H1 (cell line): ENCODE results near the gene ACP2. TPM values are rescaled to one million over a fixed set of nuclear protein-coding genes. Genes with fewer than 3 reads are reported as not detected.

ENCODE experiments used
- CTBP2 ChIP-seq: IDR thresholded peaks from 2 replicates; pipeline ENCODE4 v1.7.0; 2011; ENCODE audit warnings: borderline replicate concordance, mild to moderate bottlenecking, moderate library complexity, mixed read lengths, low read length; ENCODE audit not compliant: insufficient read depth, insufficient read length
- RNF2 ChIP-seq: fragments of 200-900, 300-1000 bp; sonication (generic); IDR thresholded peaks from 2 replicates; pipeline ENCODE4 v1.7.1; 2016; ENCODE audit warnings: borderline replicate concordance, low read depth, mild to moderate bottlenecking, antibody characterized with exemption, low read length; ENCODE audit not compliant: poor library complexity, severe bottlenecking; ENCODE audit errors: missing control alignments
- polyA plus RNA-seq, 7 experiments: library from polyadenylated mRNA; depleted of rRNA in 3 of 7; stranded (reverse) in 5 of 7; unstranded in 2 of 7; fragments of >200 nt in 5 of 7; fragments of 200-250 nt in 2 of 7; gene quantifications; 1 replicate in 5 of 7; 2 replicates in 1 of 7; 4 replicates in 1 of 7; pipeline versions ENCODE4 v1.2.1 to v1.2.3, GENCODE V29; 2011 to 2013; ENCODE audit warnings: missing spikeins in 2 of 7, mixed read lengths in 2 of 7
- total RNA-seq: library from RNA; stranded (reverse); fragmentation: NEBNext Ultra II Directional; extraction: Animal tissue kit (Norgen Biotek cat#: 25700); gene quantifications from 2 replicates; pipeline ENCODE4 v1.2.1, GENCODE V29; 2021
- TF ChIP-seq, protein P1 (sequence below): fragments of 300-600 bp; sonication (generic); IDR thresholded peaks from 2 replicates; pipeline ENCODE4 v1.7.1; 2012; ENCODE audit warnings: low read length, moderate library complexity, mild to moderate bottlenecking, inconsistent platforms; ENCODE audit not compliant: insufficient replicate concordance
- TF ChIP-seq, protein P2 (sequence below): IDR thresholded peaks from 2 replicates; pipeline ENCODE4 v1.6.1; 2012; ENCODE audit warnings: low read length, inconsistent platforms

The ACP2 gene
- total and polyA plus RNA-seq, 2 of the 8 experiments (the other 6 are each of a cell fraction or from before 2014, with no cell fraction given), result 17.8 to 19.8 TPM

DNA sequence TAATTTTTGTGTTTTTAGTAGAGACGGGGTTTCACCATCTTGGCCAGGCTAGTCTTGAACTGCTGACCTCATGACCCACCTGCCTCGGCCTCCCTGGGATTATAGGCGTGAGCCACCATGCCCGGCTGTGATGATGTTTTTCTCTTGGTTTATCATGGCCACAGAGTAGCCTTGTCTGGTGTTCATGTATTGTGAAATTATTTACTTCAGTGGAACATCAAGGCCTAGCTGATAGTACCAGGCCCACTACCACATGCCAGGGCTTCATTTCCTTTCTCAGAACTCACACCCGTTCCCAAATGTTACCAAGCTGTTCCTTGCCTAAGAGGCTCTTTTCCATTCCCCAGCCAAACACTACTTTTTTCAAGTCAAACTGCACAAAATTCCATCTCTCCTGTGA, 40.0 kb downstream of the ACP2 start (continued):
- TF ChIP-seq, protein P1, sequence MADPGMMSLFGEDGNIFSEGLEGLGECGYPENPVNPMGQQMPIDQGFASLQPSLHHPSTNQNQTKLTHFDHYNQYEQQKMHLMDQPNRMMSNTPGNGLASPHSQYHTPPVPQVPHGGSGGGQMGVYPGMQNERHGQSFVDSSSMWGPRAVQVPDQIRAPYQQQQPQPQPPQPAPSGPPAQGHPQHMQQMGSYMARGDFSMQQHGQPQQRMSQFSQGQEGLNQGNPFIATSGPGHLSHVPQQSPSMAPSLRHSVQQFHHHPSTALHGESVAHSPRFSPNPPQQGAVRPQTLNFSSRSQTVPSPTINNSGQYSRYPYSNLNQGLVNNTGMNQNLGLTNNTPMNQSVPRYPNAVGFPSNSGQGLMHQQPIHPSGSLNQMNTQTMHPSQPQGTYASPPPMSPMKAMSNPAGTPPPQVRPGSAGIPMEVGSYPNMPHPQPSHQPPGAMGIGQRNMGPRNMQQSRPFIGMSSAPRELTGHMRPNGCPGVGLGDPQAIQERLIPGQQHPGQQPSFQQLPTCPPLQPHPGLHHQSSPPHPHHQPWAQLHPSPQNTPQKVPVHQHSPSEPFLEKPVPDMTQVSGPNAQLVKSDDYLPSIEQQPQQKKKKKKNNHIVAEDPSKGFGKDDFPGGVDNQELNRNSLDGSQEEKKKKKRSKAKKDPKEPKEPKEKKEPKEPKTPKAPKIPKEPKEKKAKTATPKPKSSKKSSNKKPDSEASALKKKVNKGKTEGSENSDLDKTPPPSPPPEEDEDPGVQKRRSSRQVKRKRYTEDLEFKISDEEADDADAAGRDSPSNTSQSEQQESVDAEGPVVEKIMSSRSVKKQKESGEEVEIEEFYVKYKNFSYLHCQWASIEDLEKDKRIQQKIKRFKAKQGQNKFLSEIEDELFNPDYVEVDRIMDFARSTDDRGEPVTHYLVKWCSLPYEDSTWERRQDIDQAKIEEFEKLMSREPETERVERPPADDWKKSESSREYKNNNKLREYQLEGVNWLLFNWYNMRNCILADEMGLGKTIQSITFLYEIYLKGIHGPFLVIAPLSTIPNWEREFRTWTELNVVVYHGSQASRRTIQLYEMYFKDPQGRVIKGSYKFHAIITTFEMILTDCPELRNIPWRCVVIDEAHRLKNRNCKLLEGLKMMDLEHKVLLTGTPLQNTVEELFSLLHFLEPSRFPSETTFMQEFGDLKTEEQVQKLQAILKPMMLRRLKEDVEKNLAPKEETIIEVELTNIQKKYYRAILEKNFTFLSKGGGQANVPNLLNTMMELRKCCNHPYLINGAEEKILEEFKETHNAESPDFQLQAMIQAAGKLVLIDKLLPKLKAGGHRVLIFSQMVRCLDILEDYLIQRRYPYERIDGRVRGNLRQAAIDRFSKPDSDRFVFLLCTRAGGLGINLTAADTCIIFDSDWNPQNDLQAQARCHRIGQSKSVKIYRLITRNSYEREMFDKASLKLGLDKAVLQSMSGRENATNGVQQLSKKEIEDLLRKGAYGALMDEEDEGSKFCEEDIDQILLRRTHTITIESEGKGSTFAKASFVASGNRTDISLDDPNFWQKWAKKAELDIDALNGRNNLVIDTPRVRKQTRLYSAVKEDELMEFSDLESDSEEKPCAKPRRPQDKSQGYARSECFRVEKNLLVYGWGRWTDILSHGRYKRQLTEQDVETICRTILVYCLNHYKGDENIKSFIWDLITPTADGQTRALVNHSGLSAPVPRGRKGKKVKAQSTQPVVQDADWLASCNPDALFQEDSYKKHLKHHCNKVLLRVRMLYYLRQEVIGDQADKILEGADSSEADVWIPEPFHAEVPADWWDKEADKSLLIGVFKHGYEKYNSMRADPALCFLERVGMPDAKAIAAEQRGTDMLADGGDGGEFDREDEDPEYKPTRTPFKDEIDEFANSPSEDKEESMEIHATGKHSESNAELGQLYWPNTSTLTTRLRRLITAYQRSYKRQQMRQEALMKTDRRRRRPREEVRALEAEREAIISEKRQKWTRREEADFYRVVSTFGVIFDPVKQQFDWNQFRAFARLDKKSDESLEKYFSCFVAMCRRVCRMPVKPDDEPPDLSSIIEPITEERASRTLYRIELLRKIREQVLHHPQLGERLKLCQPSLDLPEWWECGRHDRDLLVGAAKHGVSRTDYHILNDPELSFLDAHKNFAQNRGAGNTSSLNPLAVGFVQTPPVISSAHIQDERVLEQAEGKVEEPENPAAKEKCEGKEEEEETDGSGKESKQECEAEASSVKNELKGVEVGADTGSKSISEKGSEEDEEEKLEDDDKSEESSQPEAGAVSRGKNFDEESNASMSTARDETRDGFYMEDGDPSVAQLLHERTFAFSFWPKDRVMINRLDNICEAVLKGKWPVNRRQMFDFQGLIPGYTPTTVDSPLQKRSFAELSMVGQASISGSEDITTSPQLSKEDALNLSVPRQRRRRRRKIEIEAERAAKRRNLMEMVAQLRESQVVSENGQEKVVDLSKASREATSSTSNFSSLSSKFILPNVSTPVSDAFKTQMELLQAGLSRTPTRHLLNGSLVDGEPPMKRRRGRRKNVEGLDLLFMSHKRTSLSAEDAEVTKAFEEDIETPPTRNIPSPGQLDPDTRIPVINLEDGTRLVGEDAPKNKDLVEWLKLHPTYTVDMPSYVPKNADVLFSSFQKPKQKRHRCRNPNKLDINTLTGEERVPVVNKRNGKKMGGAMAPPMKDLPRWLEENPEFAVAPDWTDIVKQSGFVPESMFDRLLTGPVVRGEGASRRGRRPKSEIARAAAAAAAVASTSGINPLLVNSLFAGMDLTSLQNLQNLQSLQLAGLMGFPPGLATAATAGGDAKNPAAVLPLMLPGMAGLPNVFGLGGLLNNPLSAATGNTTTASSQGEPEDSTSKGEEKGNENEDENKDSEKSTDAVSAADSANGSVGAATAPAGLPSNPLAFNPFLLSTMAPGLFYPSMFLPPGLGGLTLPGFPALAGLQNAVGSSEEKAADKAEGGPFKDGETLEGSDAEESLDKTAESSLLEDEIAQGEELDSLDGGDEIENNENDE, result no peak
- TF ChIP-seq CTBP2 (no peak), RNF2 (no peak)
- TF ChIP-seq, protein P2, sequence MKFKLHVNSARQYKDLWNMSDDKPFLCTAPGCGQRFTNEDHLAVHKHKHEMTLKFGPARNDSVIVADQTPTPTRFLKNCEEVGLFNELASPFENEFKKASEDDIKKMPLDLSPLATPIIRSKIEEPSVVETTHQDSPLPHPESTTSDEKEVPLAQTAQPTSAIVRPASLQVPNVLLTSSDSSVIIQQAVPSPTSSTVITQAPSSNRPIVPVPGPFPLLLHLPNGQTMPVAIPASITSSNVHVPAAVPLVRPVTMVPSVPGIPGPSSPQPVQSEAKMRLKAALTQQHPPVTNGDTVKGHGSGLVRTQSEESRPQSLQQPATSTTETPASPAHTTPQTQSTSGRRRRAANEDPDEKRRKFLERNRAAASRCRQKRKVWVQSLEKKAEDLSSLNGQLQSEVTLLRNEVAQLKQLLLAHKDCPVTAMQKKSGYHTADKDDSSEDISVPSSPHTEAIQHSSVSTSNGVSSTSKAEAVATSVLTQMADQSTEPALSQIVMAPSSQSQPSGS, result no peak
